ENCODE data around the gene FAM219A. TPM values are rescaled to one million over a fixed set of nuclear protein-coding genes. Genes with fewer than 3 reads are reported as not detected.

FAM219A gene
- total RNA-seq, 1 donor from 2014 or later = 2.6 TPM

DNA sequence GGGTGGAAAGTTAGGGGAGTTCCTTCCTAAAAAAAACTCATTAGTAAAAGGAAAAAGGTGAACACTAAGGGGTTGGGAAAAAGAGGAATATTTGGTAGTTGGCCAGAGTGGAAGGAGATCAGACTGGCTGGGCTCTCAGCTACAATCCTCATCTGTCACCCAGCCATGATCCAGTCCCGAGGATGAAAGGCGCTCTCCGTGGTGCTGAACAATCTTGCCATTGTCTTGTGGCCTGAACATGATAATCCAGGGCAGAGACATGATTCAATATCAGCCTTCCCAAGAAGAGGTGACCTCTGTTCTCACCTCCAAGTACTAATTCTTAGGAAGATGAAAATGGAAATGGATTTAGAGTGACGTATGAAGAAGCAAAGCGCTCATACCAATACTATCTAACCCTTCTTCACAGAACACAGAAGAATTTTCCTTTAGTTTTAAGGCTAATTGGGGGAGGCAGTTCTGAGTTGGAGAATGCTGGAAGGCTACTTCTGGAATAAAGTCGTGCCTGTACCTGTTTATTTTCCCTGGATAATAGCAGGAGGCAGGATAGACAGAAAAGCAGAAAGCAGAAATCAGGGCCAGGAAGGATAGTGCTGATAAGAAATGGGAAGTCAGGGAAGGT is 45.0 kb downstream of the FAM219A start:
- Histone ChIP-seq H3K9me3 (ENCODE audit: control insufficient read depth in 3 of 3, low read length in 3 of 3) (no peaks in the 10 kb centered on the region), H3K9ac (ENCODE audit: low read depth in 1 of 3, low read length in 3 of 3) (no peak overlapping the region), H3K4me3 (ENCODE audit: low read length in 3 of 3) (no peak overlapping the region), H3K4me1 (ENCODE audit: control insufficient read depth in 3 of 3, insufficient read depth in 3 of 3, low read length in 3 of 3) (no peaks in the 10 kb centered on the region), H3K27me3 (ENCODE audit: control insufficient read depth in 3 of 3, insufficient read depth in 3 of 3, low read length in 3 of 3) (no peaks in the 10 kb centered on the region), H3K27ac (ENCODE audit: low read depth, low read length) (no peak overlapping the region), H3K36me3 (ENCODE audit: control insufficient read depth in 3 of 3, insufficient read depth in 3 of 3, low read length in 3 of 3) (peaks cover 0 to 2% (median 0%) of the 10 kb centered on the region in 3 donors)

- Histone ChIP-seq H3K4me3 (ENCODE audit: low read length in 3 of 3) (no peak overlapping the region), H3K27ac (ENCODE audit: low read depth, low read length) (no peak overlapping the region), H3K4me1 (ENCODE audit: control insufficient read depth in 3 of 3, insufficient read depth in 3 of 3, low read length in 3 of 3) (no peaks in the 10 kb centered on the region), H3K9me3 (ENCODE audit: control insufficient read depth in 3 of 3, low read length in 3 of 3) (no peaks in the 10 kb centered on the region), H3K9ac (ENCODE audit: low read depth in 1 of 3, low read length in 3 of 3) (no peak overlapping the region), H3K36me3 (ENCODE audit: control insufficient read depth in 3 of 3, insufficient read depth in 3 of 3, low read length in 3 of 3) (peaks cover 0 to 2% (median 0%) of the 10 kb centered on the region in 3 donors), H3K27me3 (ENCODE audit: control insufficient read depth in 3 of 3, insufficient read depth in 3 of 3, low read length in 3 of 3) (no peaks in the 10 kb centered on the region)
Observed at GRCh38 chr9:34412336-34412735, 46.0 kb downstream of the FAM219A start.

GRCh38 chr9:34409154-34409553 is 49.2 kb downstream of the FAM219A start:
- Histone ChIP-seq H3K9ac (ENCODE audit: low read depth in 1 of 3, low read length in 3 of 3) (no peak overlapping the region), H3K27ac (ENCODE audit: low read depth, low read length) (no peak overlapping the region)

GRCh38 chr9:34408173-34408572 is 50.2 kb downstream of the FAM219A start:
- Histone ChIP-seq H3K4me3 (ENCODE audit: low read length in 3 of 3) (no peak overlapping the region), H3K36me3 (ENCODE audit: control insufficient read depth in 3 of 3, insufficient read depth in 3 of 3, low read length in 3 of 3) (peaks cover 3 to 13% (median 13%) of the 10 kb centered on the region in 3 donors), H3K27me3 (ENCODE audit: control insufficient read depth in 3 of 3, insufficient read depth in 3 of 3, low read length in 3 of 3) (no peaks in the 10 kb centered on the region), H3K27ac (ENCODE audit: low read depth, low read length) (no peak overlapping the region), H3K9ac (ENCODE audit: low read depth in 1 of 3, low read length in 3 of 3) (peak overlapping the region in 1 of 3 donors; percentile 45), H3K4me1 (ENCODE audit: control insufficient read depth in 3 of 3, insufficient read depth in 3 of 3, low read length in 3 of 3) (peaks cover 0 to 6% (median 5%) of the 10 kb centered on the region in 3 donors), H3K9me3 (ENCODE audit: control insufficient read depth in 3 of 3, low read length in 3 of 3) (no peaks in the 10 kb centered on the region)

More at GRCh38 chr9:34409154-34409553, 49.2 kb downstream of the FAM219A start:
- no peaks in the 10 kb centered on the region for H3K4me1 ChIP-seq (ENCODE audit: control insufficient read depth in 3 of 3, insufficient read depth in 3 of 3, low read length in 3 of 3)
- no peaks in the 10 kb centered on the region for H3K9me3 ChIP-seq (ENCODE audit: control insufficient read depth in 3 of 3, low read length in 3 of 3)
- H3K4me3 ChIP-seq (ENCODE audit: low read length in 3 of 3) = no peak overlapping the region
- peaks cover 3 to 15% (median 8%) of the 10 kb centered on the region in 3 donors for H3K36me3 ChIP-seq (ENCODE audit: control insufficient read depth in 3 of 3, insufficient read depth in 3 of 3, low read length in 3 of 3)
- H3K27me3 ChIP-seq (ENCODE audit: control insufficient read depth in 3 of 3, insufficient read depth in 3 of 3, low read length in 3 of 3) = no peaks in the 10 kb centered on the region

DNA sequence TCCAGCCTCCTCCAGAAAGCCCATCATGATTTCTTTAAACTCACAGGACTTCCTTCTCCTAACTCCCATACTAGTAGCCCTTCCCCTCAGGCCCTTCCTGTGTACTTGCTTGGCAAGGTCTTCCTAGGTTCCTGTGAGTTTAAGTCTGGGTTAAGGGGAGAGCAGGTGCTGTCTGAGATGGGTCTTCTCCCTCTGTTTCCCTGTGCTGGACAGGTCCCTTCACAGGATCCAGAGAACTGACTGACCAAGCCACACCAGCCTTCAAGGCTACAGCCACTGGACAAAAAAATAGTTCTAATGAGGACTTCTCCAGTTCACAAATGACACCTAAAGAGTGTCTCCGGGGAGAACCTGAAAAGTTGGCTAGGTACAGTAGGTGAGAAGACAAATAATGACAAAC is 52.2 kb downstream of the FAM219A start:
- H3K9ac ChIP-seq (ENCODE audit: low read depth in 1 of 3, low read length in 3 of 3) = no peak overlapping the region
- peaks cover 20 to 32% (median 31%) of the 10 kb centered on the region in 3 donors for H3K36me3 ChIP-seq (ENCODE audit: control insufficient read depth in 3 of 3, insufficient read depth in 3 of 3, low read length in 3 of 3)
- no peak overlapping the region for H3K27ac ChIP-seq (ENCODE audit: low read depth, low read length)
- no peaks in the 10 kb centered on the region for H3K9me3 ChIP-seq (ENCODE audit: control insufficient read depth in 3 of 3, low read length in 3 of 3)
- no peaks in the 10 kb centered on the region for H3K27me3 ChIP-seq (ENCODE audit: control insufficient read depth in 3 of 3, insufficient read depth in 3 of 3, low read length in 3 of 3)
- H3K4me1 ChIP-seq (ENCODE audit: control insufficient read depth in 3 of 3, insufficient read depth in 3 of 3, low read length in 3 of 3) = peaks cover 0 to 6% (median 5%) of the 10 kb centered on the region in 3 donors
- H3K4me3 ChIP-seq (ENCODE audit: low read length in 3 of 3) = no peak overlapping the region

DNA sequence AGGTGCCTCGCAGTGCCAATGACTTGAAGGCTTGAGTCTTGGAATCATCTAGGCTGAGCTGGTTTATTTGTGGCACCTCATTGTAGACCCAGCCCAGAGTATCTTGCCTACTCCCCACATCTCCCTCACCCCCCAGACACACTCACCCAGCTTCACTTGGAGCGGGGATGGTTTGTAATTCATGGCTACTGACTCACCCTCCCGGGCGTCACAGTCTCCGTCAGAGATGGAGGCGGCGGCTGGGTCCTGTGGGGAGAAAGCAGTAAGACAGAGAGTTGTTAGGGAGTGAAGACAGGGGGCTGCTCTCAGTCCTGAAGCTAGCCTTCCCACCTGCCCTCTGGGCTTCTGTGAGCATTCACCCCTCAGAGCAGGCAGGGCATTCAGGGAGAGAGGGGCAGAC is 52.7 kb downstream of the FAM219A start:
- H3K36me3 ChIP-seq (ENCODE audit: control insufficient read depth in 3 of 3, insufficient read depth in 3 of 3, low read length in 3 of 3) = peaks cover 25 to 37% (median 35%) of the 10 kb centered on the region in 3 donors
- H3K27me3 ChIP-seq (ENCODE audit: control insufficient read depth in 3 of 3, insufficient read depth in 3 of 3, low read length in 3 of 3) = no peaks in the 10 kb centered on the region
- H3K4me1 ChIP-seq (ENCODE audit: control insufficient read depth in 3 of 3, insufficient read depth in 3 of 3, low read length in 3 of 3) = peaks cover 0 to 6% (median 5%) of the 10 kb centered on the region in 3 donors

DNA sequence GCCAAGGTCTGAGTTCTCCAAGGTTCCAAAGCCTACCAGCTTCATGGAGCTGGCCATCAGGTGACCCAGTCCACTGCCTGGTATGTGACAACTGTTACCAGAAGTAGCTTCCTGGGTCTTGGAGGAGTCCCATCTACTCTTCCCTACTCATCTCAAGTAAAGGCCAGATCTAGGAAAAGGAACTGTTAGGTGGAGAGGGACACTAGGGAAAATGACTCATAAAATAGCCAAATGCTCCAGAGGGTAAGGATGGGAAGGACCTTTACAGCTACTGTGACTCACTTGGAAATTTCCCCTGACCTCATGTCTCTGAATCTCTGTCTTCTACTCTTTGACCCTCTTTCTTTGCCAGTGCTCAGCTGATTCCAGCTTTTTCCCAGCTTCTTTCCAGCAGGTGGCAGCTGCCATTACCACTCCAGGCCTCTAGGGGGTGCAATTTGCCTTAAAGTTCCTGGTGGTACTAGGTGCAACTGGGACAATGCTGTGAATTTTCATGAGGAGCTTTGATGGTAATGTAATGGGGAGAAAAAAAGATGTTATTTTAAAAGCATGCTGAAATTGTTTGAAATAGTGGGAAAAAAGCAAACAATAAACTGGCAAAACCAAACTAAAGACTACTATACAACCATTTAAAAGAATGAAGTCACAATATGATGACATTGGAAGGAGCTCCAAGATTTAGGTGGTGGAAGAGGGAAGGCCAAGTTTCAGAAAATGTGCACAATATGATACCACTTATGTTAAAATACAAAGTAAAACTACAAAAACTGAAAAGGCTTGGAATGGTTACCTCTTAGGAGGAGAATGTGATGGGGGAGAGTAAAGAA is 54.6 kb downstream of the FAM219A start:
- Histone ChIP-seq H3K36me3 (ENCODE audit: control insufficient read depth in 3 of 3, insufficient read depth in 3 of 3, low read length in 3 of 3) (peaks cover 43 to 54% (median 52%) of the 10 kb centered on the region in 3 donors), H3K9me3 (ENCODE audit: control insufficient read depth in 3 of 3, low read length in 3 of 3) (no peaks in the 10 kb centered on the region), H3K9ac (ENCODE audit: low read depth in 1 of 3, low read length in 3 of 3) (no peak overlapping the region), H3K4me3 (ENCODE audit: low read length in 3 of 3) (no peak overlapping the region), H3K4me1 (ENCODE audit: control insufficient read depth in 3 of 3, insufficient read depth in 3 of 3, low read length in 3 of 3) (peaks cover 0 to 6% (median 5%) of the 10 kb centered on the region in 3 donors), H3K27me3 (ENCODE audit: control insufficient read depth in 3 of 3, insufficient read depth in 3 of 3, low read length in 3 of 3) (no peaks in the 10 kb centered on the region), H3K27ac (ENCODE audit: low read depth, low read length) (no peak overlapping the region)

More for the DNA sequence above, 52.7 kb downstream of the FAM219A start:
- Histone ChIP-seq H3K4me3 (ENCODE audit: low read length in 3 of 3) (no peak overlapping the region), H3K27ac (ENCODE audit: low read depth, low read length) (no peak overlapping the region), H3K9ac (ENCODE audit: low read depth in 1 of 3, low read length in 3 of 3) (no peak overlapping the region), H3K9me3 (ENCODE audit: control insufficient read depth in 3 of 3, low read length in 3 of 3) (no peaks in the 10 kb centered on the region)

GRCh38 chr9:34400686-34401602 is 57.4 kb downstream of the FAM219A start:
- Histone ChIP-seq H3K4me3 (ENCODE audit: low read length in 3 of 3) (no peak overlapping the region), H3K36me3 (ENCODE audit: control insufficient read depth in 3 of 3, insufficient read depth in 3 of 3, low read length in 3 of 3) (peaks cover 48 to 59% (median 55%) of the 10 kb centered on the region in 3 donors), H3K9ac (ENCODE audit: low read depth in 1 of 3, low read length in 3 of 3) (no peak overlapping the region), H3K27me3 (ENCODE audit: control insufficient read depth in 3 of 3, insufficient read depth in 3 of 3, low read length in 3 of 3) (no peaks in the 10 kb centered on the region), H3K9me3 (ENCODE audit: control insufficient read depth in 3 of 3, low read length in 3 of 3) (no peaks in the 10 kb centered on the region), H3K27ac (ENCODE audit: low read depth, low read length) (no peak overlapping the region), H3K4me1 (ENCODE audit: control insufficient read depth in 3 of 3, insufficient read depth in 3 of 3, low read length in 3 of 3) (peaks cover 0 to 6% (median 5%) of the 10 kb centered on the region in 3 donors)

DNA sequence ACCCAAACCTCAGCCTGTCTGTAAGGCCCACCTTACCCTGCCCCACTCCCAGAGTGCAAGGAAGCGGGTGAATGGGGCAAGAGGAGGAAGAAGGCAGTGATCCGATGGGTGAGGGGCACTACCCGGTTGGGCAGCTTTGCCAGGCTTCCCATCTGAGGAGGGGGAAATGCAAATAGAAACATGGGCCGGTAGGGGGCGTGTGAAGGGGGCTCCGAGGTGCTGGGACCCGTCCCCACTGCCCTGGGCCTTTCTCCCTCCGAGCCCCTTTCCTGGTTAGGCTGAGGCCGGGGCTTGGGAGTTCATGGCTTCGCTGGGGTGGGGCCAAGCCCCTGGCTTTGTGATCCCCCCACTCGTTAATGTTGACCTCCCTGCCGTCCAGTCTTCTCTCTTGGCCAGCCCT is 58.1 kb downstream of the FAM219A start:
- Histone ChIP-seq H3K9me3 (ENCODE audit: control insufficient read depth in 3 of 3, low read length in 3 of 3) (no peaks in the 10 kb centered on the region), H3K36me3 (ENCODE audit: control insufficient read depth in 3 of 3, insufficient read depth in 3 of 3, low read length in 3 of 3) (peaks cover 46 to 52% (median 50%) of the 10 kb centered on the region in 3 donors), H3K27ac (ENCODE audit: low read depth, low read length) (no peak overlapping the region), H3K27me3 (ENCODE audit: control insufficient read depth in 3 of 3, insufficient read depth in 3 of 3, low read length in 3 of 3) (no peaks in the 10 kb centered on the region), H3K4me1 (ENCODE audit: control insufficient read depth in 3 of 3, insufficient read depth in 3 of 3, low read length in 3 of 3) (peaks cover 0 to 6% (median 5%) of the 10 kb centered on the region in 3 donors), H3K4me3 (ENCODE audit: low read length in 3 of 3) (no peak overlapping the region), H3K9ac (ENCODE audit: low read depth in 1 of 3, low read length in 3 of 3) (no peak overlapping the region)

Data from skeletal muscle tissue (tissue), 4 donors.